PC-9 (cell line): Measurements from ENCODE around the gene SMARCC2. TPM values are rescaled to one million over a fixed set of nuclear protein-coding genes. Genes with fewer than 3 reads are reported as not detected.

ENCODE experiments used
- BruUV-seq: library from RNA; stranded (reverse); fragments of 400-500 nt; replicated peaks from 2 replicates; lab custom pipeline; 2021; lab: Mats Ljungman, UMichigan
- CTCF ChIA-PET: fragments of 300-600 bp; sonication (Branson Sonifier 250); formaldehyde crosslinking; loops from one replicate; lab custom pipeline; 2022; ENCODE audit warnings: antibody characterized with exemption; lab: Charles Lee
- POLR2A ChIA-PET: fragments of 300-600 bp; sonication (Branson Sonifier 250); formaldehyde crosslinking; loops from one replicate; lab custom pipeline; 2022; ENCODE audit warnings: antibody characterized with exemption; ENCODE audit not compliant: unreplicated experiment; lab: Charles Lee
- DNase-seq, 2 experiments: peaks; one replicate each; pipeline versions ENCODE4 v3.0.0 to v3.0.0-alpha.2; 2015 to 2022; ENCODE audit warnings: mixed read lengths in 1 of 2
- H2AFZ ChIP-seq: fragments of 200-600 bp; sonication (generic); 2 replicates; pipeline ENCODE4 v1.8.1; 2017; ENCODE audit warnings: antibody characterized with exemption
- H3F3A ChIP-seq: fragments of 200-600 bp; sonication (generic); 2 replicates; pipeline ENCODE4 v1.8.1; 2017; ENCODE audit warnings: antibody characterized with exemption, mild to moderate bottlenecking, low read depth; ENCODE audit not compliant: insufficient read depth
- H3K27ac ChIP-seq: fragments of 200-600 bp; sonication (generic); 2 replicates; pipeline ENCODE4 v1.6.1; 2016; ENCODE audit warnings: mixed run types
- H3K27me3 ChIP-seq: fragments of 200-600 bp; sonication (generic); 2 replicates; pipeline ENCODE4 v1.6.1; 2016; ENCODE audit warnings: low read depth, mixed run types; ENCODE audit not compliant: insufficient read depth
- H3K36me3 ChIP-seq: fragments of 200-600 bp; sonication (generic); 2 replicates; pipeline ENCODE4 v1.6.1; 2016; ENCODE audit warnings: low read depth, mixed run types
- H3K4me1 ChIP-seq: fragments of 200-600 bp; sonication (generic); replicated peaks from 2 replicates; pipeline ENCODE4 v1.6.1; 2016; ENCODE audit warnings: mixed run types; ENCODE audit not compliant: insufficient read depth
- H3K4me2 ChIP-seq: fragments of 200-600 bp; sonication (generic); 2 replicates; pipeline ENCODE4 v1.6.1; 2017; ENCODE audit warnings: mixed run types
- H3K4me3 ChIP-seq: fragments of 200-600 bp; sonication (generic); 2 replicates; pipeline ENCODE4 v1.6.1; 2016; ENCODE audit warnings: mixed run types
- H3K79me2 ChIP-seq: fragments of 200-600 bp; sonication (generic); 2 replicates; pipeline ENCODE4 v1.6.1; 2017; ENCODE audit warnings: low read depth, mixed run types
- H3K9me2 ChIP-seq: fragments of 200-600 bp; sonication (generic); 2 replicates; pipeline ENCODE4 v1.8.1; 2017; ENCODE audit warnings: mild to moderate bottlenecking; ENCODE audit not compliant: insufficient read depth
- H3K9me3 ChIP-seq: fragments of 200-600 bp; sonication (generic); 2 replicates; pipeline ENCODE4 v1.8.1; 2016; ENCODE audit warnings: low read depth; ENCODE audit not compliant: insufficient read depth
- H4K20me1 ChIP-seq: fragments of 200-600 bp; sonication (generic); 2 replicates; pipeline ENCODE4 v1.8.1; 2017; ENCODE audit not compliant: insufficient read depth
- EZH2 ChIP-seq: fragments of 200-600 bp; sonication (generic); IDR thresholded peaks from 2 replicates; pipeline ENCODE4 v1.8.0; 2017; ENCODE audit warnings: antibody characterized with exemption, low read depth
- intact Hi-C: fragments of 100-400 bp; cut with micrococcal nuclease; formaldehyde crosslinking; loops from one replicate; pipeline ENCODE4 v1.10.0; 2022; ENCODE audit not compliant: unreplicated experiment
- total RNA-seq: library from RNA; stranded (reverse); gene quantifications from 2 replicates; pipeline ENCODE4 v1.2.3, GENCODE V29; 2021
- TF ChIP-seq, protein P1 (sequence below): fragments of 200-600 bp; sonication (generic); conservative IDR thresholded peaks from 2 replicates; pipeline ENCODE4 v1.6.1; 2017; ENCODE audit warnings: mixed run types, antibody characterized with exemption, mild to moderate bottlenecking, moderate library complexity

The SMARCC2 gene
- total RNA-seq, 1 experiment from 2014 or later, result 86.4 TPM

DNA sequence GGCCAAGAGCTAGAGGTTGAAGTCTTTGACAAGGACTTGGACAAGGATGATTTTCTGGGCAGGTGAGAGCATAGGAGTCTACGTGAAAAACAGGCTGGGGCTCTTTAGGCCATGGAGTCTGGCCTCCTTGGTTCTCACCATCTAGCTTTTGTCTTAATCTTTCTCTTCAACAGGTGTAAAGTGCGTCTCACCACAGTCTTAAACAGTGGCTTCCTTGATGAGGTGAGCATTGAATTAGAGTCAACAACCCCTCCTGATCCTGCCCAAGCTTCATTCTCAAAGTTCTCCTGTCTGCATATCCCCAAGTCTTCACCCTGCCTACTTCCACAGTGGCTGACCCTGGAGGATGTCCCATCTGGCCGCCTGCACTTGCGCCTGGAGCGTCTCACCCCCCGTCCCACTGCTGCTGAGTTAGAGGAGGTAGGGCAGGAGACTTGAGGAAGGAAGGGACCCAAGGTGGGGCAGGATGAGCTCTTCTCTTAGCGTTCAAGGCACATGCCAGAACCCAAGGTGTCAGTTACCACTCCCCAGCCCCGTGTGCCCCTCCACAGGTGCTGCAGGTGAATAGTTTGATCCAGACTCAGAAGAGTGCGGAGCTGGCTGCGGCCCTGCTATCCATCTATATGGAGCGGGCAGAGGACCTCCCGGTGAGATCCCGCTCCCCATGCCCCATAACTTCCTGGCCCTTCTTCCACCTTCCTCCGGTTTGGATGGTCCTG is 51.3 kb downstream of the SMARCC2 start:
- no peaks in the 10 kb centered on the region for H3K9me2 ChIP-seq
- H3K9me3 ChIP-seq, result no peaks in the 10 kb centered on the region
- no TSS peak for BruUV-seq
- POLR2A ChIA-PET, result no interaction called here
- no peaks in the 10 kb centered on the region for H3K79me2 ChIP-seq
- no peak for DNase-seq
- no peak overlapping the region for H3K4me3 ChIP-seq
- no peak for TF ChIP-seq EZH2
- TF ChIP-seq, protein P1, sequence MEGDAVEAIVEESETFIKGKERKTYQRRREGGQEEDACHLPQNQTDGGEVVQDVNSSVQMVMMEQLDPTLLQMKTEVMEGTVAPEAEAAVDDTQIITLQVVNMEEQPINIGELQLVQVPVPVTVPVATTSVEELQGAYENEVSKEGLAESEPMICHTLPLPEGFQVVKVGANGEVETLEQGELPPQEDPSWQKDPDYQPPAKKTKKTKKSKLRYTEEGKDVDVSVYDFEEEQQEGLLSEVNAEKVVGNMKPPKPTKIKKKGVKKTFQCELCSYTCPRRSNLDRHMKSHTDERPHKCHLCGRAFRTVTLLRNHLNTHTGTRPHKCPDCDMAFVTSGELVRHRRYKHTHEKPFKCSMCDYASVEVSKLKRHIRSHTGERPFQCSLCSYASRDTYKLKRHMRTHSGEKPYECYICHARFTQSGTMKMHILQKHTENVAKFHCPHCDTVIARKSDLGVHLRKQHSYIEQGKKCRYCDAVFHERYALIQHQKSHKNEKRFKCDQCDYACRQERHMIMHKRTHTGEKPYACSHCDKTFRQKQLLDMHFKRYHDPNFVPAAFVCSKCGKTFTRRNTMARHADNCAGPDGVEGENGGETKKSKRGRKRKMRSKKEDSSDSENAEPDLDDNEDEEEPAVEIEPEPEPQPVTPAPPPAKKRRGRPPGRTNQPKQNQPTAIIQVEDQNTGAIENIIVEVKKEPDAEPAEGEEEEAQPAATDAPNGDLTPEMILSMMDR, result no peak
- H3K4me2 ChIP-seq, result no peak overlapping the region
- H3F3A ChIP-seq, result no peaks in the 10 kb centered on the region
- no peak overlapping the region for H2AFZ ChIP-seq
- H3K27ac ChIP-seq, result no peak overlapping the region
- peaks cover 9% of the 10 kb centered on the region; the same call in 1 of the 2 replicates for H3K36me3 ChIP-seq
- CTCF ChIA-PET, result no interaction called here
- no peaks in the 10 kb centered on the region for H3K27me3 ChIP-seq
- no peaks in the 10 kb centered on the region for H4K20me1 ChIP-seq
- no peaks in the 10 kb centered on the region for H3K4me1 ChIP-seq
- intact Hi-C loops, result no loop called here

DNA sequence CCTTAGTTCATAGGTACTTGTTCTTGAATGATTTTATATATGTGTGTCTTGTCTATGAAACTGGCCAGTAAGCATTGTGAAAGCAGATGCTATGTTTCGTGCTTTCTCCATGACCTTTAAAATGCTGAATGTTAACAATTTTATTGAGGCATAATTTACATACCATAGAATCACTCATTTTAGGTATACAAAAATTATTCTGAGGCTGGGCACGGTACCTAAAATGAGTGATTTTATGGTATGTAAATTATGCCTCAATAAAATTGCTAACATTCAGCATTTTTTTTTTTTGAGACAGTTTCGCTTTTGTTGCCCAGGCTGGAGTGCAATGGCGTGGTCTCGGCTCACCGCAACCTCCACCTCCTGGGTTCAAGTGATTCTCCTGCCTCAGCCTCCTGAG is 54.4 kb downstream of the SMARCC2 start:
- CTCF ChIA-PET, result no interaction called here
- no peaks in the 10 kb centered on the region for H3F3A ChIP-seq
- POLR2A ChIA-PET, result no interaction called here

GRCh38 chr12:56130876-56131275 is 58.4 kb downstream of the SMARCC2 start:
- ChIA-PET CTCF (no interaction called here), POLR2A (no interaction called here)
- H3K9me2 ChIP-seq, result no peaks in the 10 kb centered on the region

More for the DNA sequence above, 54.4 kb downstream of the SMARCC2 start:
- Histone ChIP-seq H3K4me2 (no peak overlapping the region), H2AFZ (no peak overlapping the region), H3K9me3 (no peaks in the 10 kb centered on the region), H3K27ac (no peak overlapping the region), H3K36me3 (peaks cover 17% of the 10 kb centered on the region; the same call in 1 of the 2 replicates), H4K20me1 (no peaks in the 10 kb centered on the region), H3K4me1 (peaks cover 11% of the 10 kb centered on the region), H3K9me2 (no peaks in the 10 kb centered on the region), H3K79me2 (no peaks in the 10 kb centered on the region), H3K27me3 (no peaks in the 10 kb centered on the region), H3K4me3 (no peak overlapping the region)
- DNase-seq, result peak in 1 of 2 experiments; percentile 11
- no TSS peak for BruUV-seq
- intact Hi-C loops, result no loop called here
- TF ChIP-seq EZH2, result no peak
- TF ChIP-seq, protein P1, result no peak

More at GRCh38 chr12:56130876-56131275, 58.4 kb downstream of the SMARCC2 start:
- intact Hi-C loops, result no loop called here
- BruUV-seq, result no TSS peak
- H3K4me1 ChIP-seq, result peaks cover 31% of the 10 kb centered on the region
- H3K36me3 ChIP-seq, result peaks cover 11% of the 10 kb centered on the region; the same call in 1 of the 2 replicates
- TF ChIP-seq, protein P1, result no peak
- no peak for TF ChIP-seq EZH2
- H3K79me2 ChIP-seq, result peaks cover 6% of the 10 kb centered on the region; the same call in 1 of the 2 replicates
- H2AFZ ChIP-seq, result no peak overlapping the region
- H3K4me3 ChIP-seq, result no peak overlapping the region
- H3K27ac ChIP-seq, result no peak overlapping the region
- DNase-seq, result peak in 1 of 2 experiments; percentile 52
- H3K4me2 ChIP-seq, result peak overlapping the region; percentile 27
- H3K9me3 ChIP-seq, result no peaks in the 10 kb centered on the region
- peaks cover 18% of the 10 kb centered on the region for H3F3A ChIP-seq
- no peaks in the 10 kb centered on the region for H4K20me1 ChIP-seq
- H3K27me3 ChIP-seq, result no peaks in the 10 kb centered on the region
